OCI-LY7 (cell line): Measurements from ENCODE around the gene MNAT1. TPM values are rescaled to one million over a fixed set of nuclear protein-coding genes. Genes with fewer than 3 reads are reported as not detected.
A peak's percentile ranks its signal among the peaks of the same experiment; 100 is the strongest.

ENCODE experiments used
- BruUV-seq: library from RNA; stranded (reverse); fragments of 400-500 nt; replicated peaks from 2 replicates; lab custom pipeline; 2021; lab: Mats Ljungman, UMichigan
- CTCF ChIA-PET: fragments of 300-600 bp; sonication (Branson Sonifier 250); formaldehyde crosslinking; loops from one replicate; lab custom pipeline; 2022; ENCODE audit warnings: antibody characterized with exemption; ENCODE audit not compliant: unreplicated experiment; lab: Charles Lee
- POLR2A ChIA-PET: fragments of 300-600 bp; sonication (Branson Sonifier 250); formaldehyde crosslinking; loops from one replicate; lab custom pipeline; 2022; ENCODE audit warnings: antibody characterized with exemption; lab: Charles Lee
- DNase-seq: peaks from one replicate; pipeline ENCODE4 v3.0.0-alpha.2; 2015; ENCODE audit warnings: low spot score
- H2AFZ ChIP-seq: fragments of 200-600 bp; sonication (generic), shearing (Covaris generic); 2 replicates; pipeline ENCODE4 v1.6.1; 2014; ENCODE audit warnings: mild to moderate bottlenecking, antibody characterized with exemption, low read length, moderate library complexity
- H3K27ac ChIP-seq: fragments of 200-600 bp; sonication (generic); 2 replicates; pipeline ENCODE4 v1.5.1; 2014; ENCODE audit warnings: mixed run types, low read depth, mild to moderate bottlenecking, moderate library complexity, low read length, inconsistent platforms; ENCODE audit not compliant: poor library complexity, severe bottlenecking
- H3K36me3 ChIP-seq: fragments of 200-600 bp; sonication (generic); 2 replicates; pipeline ENCODE4 v1.6.1; 2014; ENCODE audit warnings: mild to moderate bottlenecking, antibody characterized with exemption, low read length, moderate library complexity, mixed read lengths; ENCODE audit not compliant: insufficient read depth
- H3K4me1 ChIP-seq: fragments of 200-600 bp; sonication (generic); 2 replicates; pipeline ENCODE4 v1.5.1; 2014; ENCODE audit warnings: mild to moderate bottlenecking, low read length; ENCODE audit not compliant: insufficient read depth, poor library complexity, severe bottlenecking
- H3K4me2 ChIP-seq: fragments of 200-600 bp; sonication (generic); 2 replicates; pipeline ENCODE4 v1.6.1; 2014; ENCODE audit warnings: mild to moderate bottlenecking, low read length
- H3K4me3 ChIP-seq: fragments of 200-600 bp; sonication (generic); 2 replicates; pipeline ENCODE4 v1.5.1; 2014; ENCODE audit warnings: mild to moderate bottlenecking, low read depth, low read length; ENCODE audit not compliant: poor library complexity, severe bottlenecking
- H3K79me2 ChIP-seq: fragments of 200-600 bp; sonication (generic); 2 replicates; pipeline ENCODE4 v1.6.1; 2016; ENCODE audit warnings: low read depth, mild to moderate bottlenecking, low read length, moderate library complexity, mixed read lengths; ENCODE audit not compliant: insufficient read depth
- H3K9me2 ChIP-seq: fragments of 200-600 bp; sonication (generic); 2 replicates; pipeline ENCODE4 v1.6.1; 2016; ENCODE audit warnings: mild to moderate bottlenecking, low read length, mixed read lengths; ENCODE audit not compliant: insufficient read depth
- H3K9me3 ChIP-seq: fragments of 200-600 bp; sonication (generic); 2 replicates; pipeline ENCODE4 v1.6.1; 2014; ENCODE audit warnings: mild to moderate bottlenecking, mixed run types, low read length, mixed read lengths
- H4K20me1 ChIP-seq: fragments of 200-600 bp; sonication (generic); 2 replicates; pipeline ENCODE4 v1.6.1; 2014; ENCODE audit warnings: mild to moderate bottlenecking, antibody characterized with exemption, low read length, moderate library complexity, mixed read lengths; ENCODE audit not compliant: insufficient read depth
- EZH2phosphoT487 ChIP-seq: fragments of 200-600 bp; sonication (generic); IDR thresholded peaks from 2 replicates; pipeline ENCODE4 v1.6.1; 2018; ENCODE audit warnings: low read depth, borderline replicate concordance, mild to moderate bottlenecking, mixed run types, antibody characterized with exemption, low read length, moderate library complexity, mixed read lengths
- intact Hi-C: fragments of 100-400 bp; cut with micrococcal nuclease; formaldehyde crosslinking; loops from one replicate; pipeline ENCODE4 v1.10.0; 2022; ENCODE audit not compliant: unreplicated experiment
- total RNA-seq, 2 experiments: library from RNA; depleted of rRNA in 1 of 2; stranded (reverse); fragments of >200 nt in 1 of 2; shearing (Covaris generic) in 1 of 2; gene quantifications; 2 replicates each; pipeline ENCODE4 v1.2.3, GENCODE V29; 2014 to 2022
- TF ChIP-seq, protein P1 (sequence below): fragments of 200-600 bp; sonication (generic); conservative IDR thresholded peaks from 2 replicates; pipeline ENCODE4 v1.5.1; 2014; ENCODE audit warnings: mild to moderate bottlenecking, antibody characterized with exemption, low read length, moderate library complexity, mixed read lengths

MNAT1 gene
- total RNA-seq, 2 experiments from 2014 or later: 58.5 to 60.9 TPM

- DNase-seq: no peak
- Histone ChIP-seq H3K9me2 (no peaks in the 10 kb centered on the region), H2AFZ (no peak overlapping the region), H3K4me3 (no peak overlapping the region), H3K79me2 (no peaks in the 10 kb centered on the region), H3K4me2 (no peak overlapping the region), H3K27ac (no peak overlapping the region), H3K36me3 (no peaks in the 10 kb centered on the region), H4K20me1 (no peaks in the 10 kb centered on the region), H3K9me3 (no peaks in the 10 kb centered on the region), H3K4me1 (peaks cover 4% of the 10 kb centered on the region)
- BruUV-seq: no TSS peak
- no peak for TF ChIP-seq EZH2phosphoT487
- TF ChIP-seq, protein P1, sequence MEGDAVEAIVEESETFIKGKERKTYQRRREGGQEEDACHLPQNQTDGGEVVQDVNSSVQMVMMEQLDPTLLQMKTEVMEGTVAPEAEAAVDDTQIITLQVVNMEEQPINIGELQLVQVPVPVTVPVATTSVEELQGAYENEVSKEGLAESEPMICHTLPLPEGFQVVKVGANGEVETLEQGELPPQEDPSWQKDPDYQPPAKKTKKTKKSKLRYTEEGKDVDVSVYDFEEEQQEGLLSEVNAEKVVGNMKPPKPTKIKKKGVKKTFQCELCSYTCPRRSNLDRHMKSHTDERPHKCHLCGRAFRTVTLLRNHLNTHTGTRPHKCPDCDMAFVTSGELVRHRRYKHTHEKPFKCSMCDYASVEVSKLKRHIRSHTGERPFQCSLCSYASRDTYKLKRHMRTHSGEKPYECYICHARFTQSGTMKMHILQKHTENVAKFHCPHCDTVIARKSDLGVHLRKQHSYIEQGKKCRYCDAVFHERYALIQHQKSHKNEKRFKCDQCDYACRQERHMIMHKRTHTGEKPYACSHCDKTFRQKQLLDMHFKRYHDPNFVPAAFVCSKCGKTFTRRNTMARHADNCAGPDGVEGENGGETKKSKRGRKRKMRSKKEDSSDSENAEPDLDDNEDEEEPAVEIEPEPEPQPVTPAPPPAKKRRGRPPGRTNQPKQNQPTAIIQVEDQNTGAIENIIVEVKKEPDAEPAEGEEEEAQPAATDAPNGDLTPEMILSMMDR: no peak
- CTCF ChIA-PET: interaction anchor here (1.0 kb wide), 1 partner anchor 15 kb away, joined by 3 read pairs; no protein-coding TSS in a partner anchor
- POLR2A ChIA-PET: no interaction called here
- intact Hi-C loops: no loop called here
Measured at GRCh38 chr14:60963761-60964160, 229.2 kb downstream of the MNAT1 start.

DNA sequence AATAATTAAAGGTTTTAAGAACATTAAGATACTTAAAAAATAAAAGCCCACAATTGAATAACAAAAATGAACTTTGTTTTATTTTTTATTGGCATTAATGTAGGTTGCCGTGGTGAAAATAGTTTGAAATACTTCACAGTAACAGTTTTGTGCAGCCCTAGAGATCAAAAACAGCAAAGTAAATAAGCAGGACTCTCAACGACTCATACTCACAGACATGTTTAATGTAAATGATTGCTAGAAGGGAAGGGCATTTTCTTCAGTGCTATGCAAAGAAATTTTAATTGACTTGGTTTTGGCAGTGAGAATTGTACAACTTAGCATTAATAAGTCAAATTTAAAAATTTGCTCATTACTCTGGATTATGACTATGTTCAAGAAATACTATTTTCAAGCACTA lies 230.3 kb downstream of the MNAT1 start:
- Histone ChIP-seq H2AFZ (no peak overlapping the region), H3K4me2 (no peak overlapping the region), H3K4me1 (peaks cover 4% of the 10 kb centered on the region), H3K79me2 (no peaks in the 10 kb centered on the region), H3K9me2 (no peaks in the 10 kb centered on the region), H4K20me1 (no peaks in the 10 kb centered on the region), H3K9me3 (no peaks in the 10 kb centered on the region), H3K27ac (no peak overlapping the region), H3K36me3 (no peaks in the 10 kb centered on the region), H3K4me3 (no peak overlapping the region)
- intact Hi-C loops: no loop called here
- ChIA-PET CTCF (no interaction called here), POLR2A (no interaction called here)
- TSS peak; percentile 14 for BruUV-seq
- TF ChIP-seq, protein P1: no peak
- no peak for TF ChIP-seq EZH2phosphoT487
- DNase-seq: no peak

DNA sequence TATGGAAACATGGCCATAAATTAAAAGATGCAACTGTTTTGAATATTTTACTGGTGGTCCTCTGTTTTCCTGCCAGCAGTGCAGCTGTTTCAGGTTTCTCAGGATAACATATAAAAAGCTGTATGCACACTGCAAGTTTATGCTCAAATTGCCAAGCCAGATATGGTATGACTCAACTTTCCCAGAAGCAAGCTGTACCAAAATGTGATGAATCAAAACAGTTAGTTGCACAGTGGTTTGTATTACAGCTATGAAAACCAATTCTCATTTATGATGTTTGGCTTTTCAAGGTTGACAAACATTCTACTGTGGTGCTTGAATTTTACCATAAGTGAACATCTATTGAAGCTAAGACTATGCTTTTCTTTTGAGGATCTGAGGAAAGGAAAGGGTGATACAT lies 230.8 kb downstream of the MNAT1 start:
- BruUV-seq: no TSS peak
- intact Hi-C loops: no loop called here

More for the DNA sequence above, 230.8 kb downstream of the MNAT1 start:
- H3K9me3 ChIP-seq: no peaks in the 10 kb centered on the region
- H3K79me2 ChIP-seq: no peaks in the 10 kb centered on the region
- TF ChIP-seq, protein P1: no peak
- no peak for TF ChIP-seq EZH2phosphoT487
- no peak overlapping the region for H2AFZ ChIP-seq
- ChIA-PET CTCF (no interaction called here), POLR2A (interaction anchor here (0.7 to 0.9 kb wide), 2 partner anchors 15 to 359 kb away, joined by 3 read pairs; no protein-coding TSS in a partner anchor)
- H3K4me3 ChIP-seq: no peak overlapping the region
- no peaks in the 10 kb centered on the region for H4K20me1 ChIP-seq
- no peak for DNase-seq
- H3K36me3 ChIP-seq: no peaks in the 10 kb centered on the region; the same call in 1 of the 2 replicates
- no peak overlapping the region for H3K4me2 ChIP-seq
- peaks cover 4% of the 10 kb centered on the region for H3K4me1 ChIP-seq
- no peak overlapping the region for H3K27ac ChIP-seq
- no peaks in the 10 kb centered on the region for H3K9me2 ChIP-seq
